DMS 273 (cell line): ENCODE measurements around the gene RPL31.

ENCODE experiments used
- DNase-seq: peaks from one replicate; lab custom pipeline; 2025; ENCODE audit not compliant: unreplicated experiment; lab: John Stamatoyannopoulos, UW

Gene RPL31

DNA sequence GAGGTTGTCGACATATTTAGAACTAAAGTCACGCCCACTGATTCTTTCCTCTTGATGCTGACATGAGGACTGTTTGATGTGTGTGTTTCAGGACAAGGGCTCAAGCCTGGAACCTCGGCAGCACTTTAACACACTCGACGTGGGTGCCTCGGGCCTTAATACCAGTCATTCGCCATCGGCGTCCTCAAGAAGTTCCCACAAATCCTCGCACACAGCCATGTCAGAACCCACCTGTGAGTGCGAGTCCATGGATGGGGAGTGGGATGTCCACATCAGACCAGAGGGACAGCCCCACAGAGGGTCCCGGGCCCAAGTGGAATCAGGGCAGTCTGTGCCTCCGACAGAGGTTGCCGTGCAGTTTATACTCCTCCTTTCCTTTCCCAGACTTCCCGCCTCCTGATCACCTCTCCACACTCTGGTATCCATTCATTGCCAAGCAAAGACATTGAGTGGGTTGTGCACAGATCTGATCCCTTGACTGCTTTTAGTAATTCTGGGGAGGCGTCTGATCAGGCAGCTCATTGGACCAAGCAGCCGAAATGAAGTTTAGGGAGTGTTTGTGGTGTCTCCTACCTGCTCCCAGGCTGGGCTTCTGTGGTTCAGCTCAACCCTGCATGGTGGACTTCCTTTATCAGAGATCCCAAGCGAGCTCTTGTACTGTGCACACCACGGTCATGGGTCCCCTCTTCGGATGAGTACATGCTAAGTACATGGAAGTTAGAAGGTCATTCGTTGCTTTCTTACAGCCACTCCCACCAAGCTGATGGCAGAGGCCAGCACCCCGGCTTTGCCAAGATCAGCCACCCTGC, 27.2 kb upstream of the RPL31 start:
- DNase-seq = no peak

GRCh38 chr2:100975521-100975785, 26.6 kb upstream of the RPL31 start:
- DNase-seq = no peak

GRCh38 chr2:100976061-100976460, 26.0 kb upstream of the RPL31 start:
- DNase-seq = no peak

DNA sequence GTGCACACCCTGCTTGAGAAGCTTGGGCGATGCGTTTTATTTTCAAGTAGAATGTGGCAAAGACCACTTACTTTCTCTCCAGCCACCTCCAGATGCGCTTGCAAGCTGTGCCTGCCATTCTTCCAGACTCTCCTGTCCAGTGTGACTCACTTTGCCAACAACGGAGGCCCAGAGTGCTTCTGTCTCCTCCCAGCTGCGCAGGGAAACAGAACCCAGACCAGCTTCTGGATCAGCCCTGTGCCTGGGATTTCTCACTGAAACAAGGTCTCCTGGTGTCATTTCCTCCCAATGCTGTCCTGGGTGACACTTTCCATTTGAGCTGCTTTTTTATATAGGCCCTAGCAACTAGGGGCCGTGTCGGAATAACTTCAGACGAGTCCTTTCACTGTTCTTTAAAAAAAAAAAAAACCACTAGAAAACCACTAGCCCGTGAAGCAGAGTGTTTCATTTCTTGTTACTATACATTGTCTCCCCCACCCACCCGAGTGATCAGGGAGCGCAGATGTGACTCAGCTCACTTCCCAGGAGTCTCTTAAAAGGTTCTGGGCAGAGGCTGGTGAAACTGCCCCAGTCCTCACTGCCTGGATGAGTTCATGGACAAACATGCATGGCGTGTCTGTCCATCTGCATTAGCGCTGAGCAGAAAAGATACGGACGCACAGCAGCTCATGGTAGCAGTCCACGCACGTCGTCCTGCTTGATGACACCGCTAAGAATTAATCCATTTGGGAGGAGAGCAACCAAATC, 25.3 kb upstream of the RPL31 start:
- no peak for DNase-seq

GRCh38 chr2:100977511-100977910, 24.6 kb upstream of the RPL31 start:
- DNase-seq = no peak

GRCh38 chr2:100978582-100979191, 23.4 kb upstream of the RPL31 start:
- peak; percentile 48 for DNase-seq

DNA sequence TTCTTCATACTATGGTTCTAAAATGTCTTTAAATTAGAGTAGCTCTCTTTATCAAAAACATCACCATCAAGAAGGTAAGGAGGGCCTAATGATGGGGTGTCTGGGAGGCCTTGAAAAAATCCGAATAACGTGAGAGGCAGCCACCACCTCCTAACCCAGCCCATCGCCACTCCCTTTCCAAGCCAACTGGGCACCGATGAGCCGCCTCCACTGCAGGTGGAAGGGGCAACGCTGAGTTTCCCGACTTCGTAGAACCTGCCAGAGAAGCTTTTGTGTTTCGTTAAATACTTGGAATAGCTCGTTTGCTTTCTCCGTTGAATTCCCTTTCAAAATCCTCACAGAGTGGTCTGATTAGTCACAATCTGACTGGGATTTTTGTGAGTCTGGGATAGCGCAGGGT, 22.0 kb upstream of the RPL31 start:
- DNase-seq = no peak

DNA sequence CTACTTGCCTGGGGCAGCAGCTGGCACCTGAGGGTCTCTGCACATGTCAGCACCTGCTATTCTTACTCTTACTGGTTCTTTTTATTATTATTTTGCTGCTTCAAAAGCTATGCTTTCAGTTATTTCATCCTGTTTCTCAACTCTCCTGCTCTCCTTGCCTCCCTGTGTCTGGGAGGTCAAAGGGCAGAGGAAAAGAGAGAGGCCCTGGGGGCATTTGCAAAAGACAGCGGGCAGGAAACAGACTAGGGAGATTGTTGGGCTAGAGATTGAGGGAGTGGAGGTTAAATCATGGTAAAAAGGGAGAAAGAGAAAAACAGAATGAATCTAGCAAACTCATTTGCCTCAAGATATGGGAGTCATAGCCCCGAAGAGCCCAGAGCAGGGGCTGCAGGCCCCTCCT, 21.1 kb upstream of the RPL31 start:
- no peak for DNase-seq

- DNase-seq = peak; percentile 16
Measured at GRCh38 chr2:100982431-100982861, 19.6 kb upstream of the RPL31 start.

DNA sequence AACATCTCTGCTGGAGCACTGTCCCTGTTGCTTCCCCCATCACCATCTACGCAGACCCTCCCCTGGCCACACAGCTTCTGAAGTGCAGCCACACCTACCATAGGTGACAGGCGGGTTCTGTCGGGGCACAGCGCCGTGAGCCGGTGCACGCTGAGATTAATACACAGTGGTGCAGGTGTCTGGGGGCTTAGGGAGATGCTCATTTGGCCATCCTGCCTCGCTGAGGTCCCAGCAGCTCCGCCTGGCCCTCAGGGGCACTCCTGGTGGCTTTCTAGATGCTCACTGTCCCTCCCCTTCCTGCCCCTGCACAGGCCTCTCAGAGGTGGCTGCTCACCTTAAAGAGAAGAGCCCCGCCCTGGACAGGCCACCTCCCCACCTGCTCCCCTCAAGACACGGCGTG, 18.9 kb upstream of the RPL31 start:
- DNase-seq = no peak

GRCh38 chr2:100983684-100984310, 18.3 kb upstream of the RPL31 start:
- no peak for DNase-seq

DNA sequence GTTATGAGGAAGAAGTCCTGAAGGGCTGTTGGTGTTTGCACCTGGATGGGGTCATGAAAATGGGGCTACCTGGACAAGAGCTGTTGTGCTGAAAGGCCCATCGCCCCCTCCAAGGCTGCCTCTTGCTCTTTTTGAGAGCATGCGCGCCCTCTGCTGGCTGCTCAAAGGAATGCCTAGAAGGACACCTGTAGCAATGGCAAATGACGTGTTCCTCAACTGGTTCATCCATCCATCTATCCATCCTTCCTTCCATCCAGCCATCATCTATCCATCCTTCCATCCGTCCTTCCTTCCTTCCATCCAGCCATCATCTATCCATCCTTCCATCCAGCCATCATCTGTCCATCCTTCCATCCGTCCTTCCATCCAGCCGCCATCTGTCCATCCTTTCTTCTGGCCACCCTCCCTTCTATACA, 17.2 kb upstream of the RPL31 start:
- peak; percentile 82 for DNase-seq

- DNase-seq = no peak
Measured at GRCh38 chr2:100986157-100986556, 15.9 kb upstream of the RPL31 start.

GRCh38 chr2:100987536-100987935, 14.6 kb upstream of the RPL31 start:
- DNase-seq = no peak

DNA sequence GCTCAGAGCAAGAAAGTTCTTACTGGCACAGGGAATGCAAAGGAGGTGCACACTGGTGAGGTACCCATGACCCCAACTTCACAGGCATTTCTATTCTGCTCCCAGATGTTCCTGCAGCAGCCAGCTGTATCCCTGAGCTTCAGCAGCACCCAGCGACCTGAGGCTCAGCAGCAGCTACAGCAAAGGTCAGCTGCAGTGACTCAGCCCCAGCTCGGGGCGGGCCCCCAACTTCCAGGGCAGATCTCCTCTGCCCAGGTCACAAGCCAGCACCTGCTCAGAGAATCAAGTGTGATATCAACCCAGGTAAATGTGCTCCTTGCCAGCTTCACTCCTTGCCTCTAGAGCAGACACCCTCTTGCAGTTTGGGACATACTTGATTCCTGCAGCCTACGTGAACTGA, 14.1 kb upstream of the RPL31 start:
- DNase-seq = no peak

- DNase-seq = no peak
Measured at GRCh38 chr2:100988630-100989417, 13.3 kb upstream of the RPL31 start.

DNA sequence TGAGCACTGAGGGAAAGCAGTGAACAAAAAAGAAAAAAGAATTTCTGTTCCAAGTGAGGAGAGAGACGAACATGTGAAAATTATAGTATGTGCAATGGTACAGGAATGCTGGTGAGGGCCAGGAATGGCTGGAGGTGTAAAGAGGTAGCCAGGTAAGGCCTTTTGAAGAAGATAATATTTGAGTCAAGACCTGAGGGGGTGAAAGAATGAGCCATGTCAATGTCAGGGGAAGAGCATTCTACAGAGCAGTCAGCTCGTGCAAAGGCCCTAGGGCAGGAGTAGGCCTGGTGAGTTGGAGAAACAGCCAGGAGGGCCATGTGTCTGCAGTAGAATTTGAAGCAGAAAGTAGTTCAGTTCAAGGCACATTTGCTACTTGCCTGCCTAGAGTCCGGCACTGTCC, 12.4 kb upstream of the RPL31 start:
- no peak for DNase-seq

- DNase-seq = no peak
Measured at GRCh38 chr2:100990166-100990565, 11.9 kb upstream of the RPL31 start.

GRCh38 chr2:100990650-100991403, 11.3 kb upstream of the RPL31 start:
- DNase-seq = no peak

DNA sequence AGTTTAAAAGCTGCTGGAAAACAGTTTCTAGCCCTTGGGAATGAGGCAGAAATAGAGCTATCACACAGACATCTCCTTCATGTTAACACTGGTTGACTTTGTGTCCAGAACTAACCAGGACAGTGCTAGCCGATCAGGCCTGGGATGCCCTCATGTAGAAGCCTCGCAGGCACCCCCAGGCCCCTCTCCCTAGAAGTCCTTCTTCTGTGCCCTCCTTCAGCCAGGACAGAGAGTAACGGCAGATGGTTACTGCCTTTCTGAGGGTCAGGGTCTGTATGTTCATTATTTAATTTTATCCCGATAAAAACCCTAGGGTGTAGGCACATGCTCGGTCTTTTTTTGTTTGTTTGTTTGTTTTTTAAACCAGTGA, 10.7 kb upstream of the RPL31 start:
- no peak for DNase-seq
